Measurements from ENCODE around the gene ABTB2.

Gene ABTB2

DNA sequence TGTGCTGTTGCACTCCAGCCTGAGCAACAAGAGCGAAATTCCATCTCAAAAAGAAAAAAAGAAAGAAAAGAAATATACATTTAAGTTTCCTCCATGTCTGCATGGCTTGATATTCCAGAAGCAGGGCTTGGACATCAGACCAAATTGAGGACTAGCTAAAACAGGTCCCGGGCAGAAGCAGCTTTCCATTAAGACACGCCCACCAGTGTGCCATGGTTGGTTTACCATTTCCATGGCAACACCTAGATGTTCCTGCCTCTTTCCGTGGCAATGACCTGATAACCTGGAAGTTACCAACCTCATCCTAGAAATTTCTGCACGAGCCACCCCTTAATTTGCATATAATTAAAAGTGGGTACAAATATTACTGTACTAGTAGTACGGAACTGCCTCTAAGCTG, 141.1 kb downstream of the ABTB2 start:
- Mint-ChIP-seq H3K27ac (no peak overlapping the region), H3K36me3 (ENCODE audit: low read depth) (no peaks in the 10 kb centered on the region), H3K4me3 (no peak overlapping the region), H3K9me3 (no peaks in the 10 kb centered on the region), H3K27me3 (no peaks in the 10 kb centered on the region), H3K4me1 (ENCODE audit: low read depth) (peaks cover 29% of the 10 kb centered on the region)
- no peak for DNase-seq

- H3K9me3 Mint-ChIP-seq = no peaks in the 10 kb centered on the region
- no peak for DNase-seq
- H3K4me3 Mint-ChIP-seq = no peak overlapping the region
- H3K4me1 Mint-ChIP-seq (ENCODE audit: low read depth) = peaks cover 29% of the 10 kb centered on the region
- H3K36me3 Mint-ChIP-seq (ENCODE audit: low read depth) = no peaks in the 10 kb centered on the region
- H3K27ac Mint-ChIP-seq = no peak overlapping the region
- H3K27me3 Mint-ChIP-seq = no peaks in the 10 kb centered on the region
Measured at GRCh38 chr11:34215806-34216453, 141.9 kb downstream of the ABTB2 start.

GRCh38 chr11:34214961-34215805, 142.6 kb downstream of the ABTB2 start:
- Mint-ChIP-seq H3K4me3 (peak overlapping the region; percentile 37), H3K9me3 (no peaks in the 10 kb centered on the region), H3K27ac (peak overlapping the region; percentile 90), H3K4me1 (ENCODE audit: low read depth) (peaks cover 29% of the 10 kb centered on the region), H3K27me3 (peaks cover 4% of the 10 kb centered on the region), H3K36me3 (ENCODE audit: low read depth) (no peaks in the 10 kb centered on the region)
- DNase-seq = peak; percentile 78

DNA sequence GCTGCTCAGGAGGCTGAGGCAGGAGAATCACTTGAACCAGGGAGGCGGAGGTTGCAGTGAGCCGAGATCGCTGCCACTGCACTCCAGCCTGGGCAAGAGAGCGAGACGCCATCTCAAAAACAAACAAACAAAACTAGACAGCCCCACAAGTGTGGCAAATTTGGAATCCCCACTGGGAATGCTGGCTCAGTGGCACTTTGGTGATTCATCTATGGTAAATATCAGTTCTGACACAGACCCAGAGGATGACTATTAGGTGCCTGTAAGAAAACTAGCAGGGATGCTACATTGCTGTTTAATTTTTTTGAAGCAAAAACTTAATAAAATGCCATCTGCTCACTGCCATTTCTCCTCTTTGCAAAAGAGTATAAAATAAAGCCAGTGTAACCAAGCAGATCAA, 144.4 kb downstream of the ABTB2 start:
- Mint-ChIP-seq H3K4me3 (no peak overlapping the region), H3K36me3 (ENCODE audit: low read depth) (no peaks in the 10 kb centered on the region)

DNA sequence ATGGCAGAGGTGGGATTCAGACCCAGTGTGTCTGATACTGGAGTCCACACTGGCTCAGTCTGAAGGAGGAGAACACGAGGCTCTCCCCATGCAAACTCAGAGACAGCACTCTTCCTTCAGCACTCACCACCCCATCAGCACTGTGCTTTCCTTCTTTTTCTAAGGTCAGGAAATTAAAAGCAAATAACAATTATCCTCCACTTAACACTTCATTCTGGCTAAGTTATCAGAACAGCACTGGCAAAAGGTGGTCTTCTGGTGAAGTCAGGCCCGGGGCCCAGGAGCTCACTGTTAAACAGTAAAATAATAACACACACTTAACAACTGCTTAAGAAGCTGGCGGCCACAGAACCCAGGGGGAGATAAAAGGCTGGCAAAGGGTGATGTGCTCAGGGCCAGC, 145.2 kb downstream of the ABTB2 start:
- DNase-seq = no peak
- Mint-ChIP-seq H3K4me3 (no peak overlapping the region), H3K4me1 (ENCODE audit: low read depth) (peaks cover 38% of the 10 kb centered on the region), H3K36me3 (ENCODE audit: low read depth) (no peaks in the 10 kb centered on the region), H3K9me3 (no peaks in the 10 kb centered on the region), H3K27ac (no peak overlapping the region), H3K27me3 (peaks cover 4% of the 10 kb centered on the region)

More for the DNA sequence above, 144.4 kb downstream of the ABTB2 start:
- no peak for DNase-seq
- H3K9me3 Mint-ChIP-seq = no peaks in the 10 kb centered on the region
- H3K27ac Mint-ChIP-seq = no peak overlapping the region
- H3K4me1 Mint-ChIP-seq (ENCODE audit: low read depth) = peaks cover 35% of the 10 kb centered on the region
- peaks cover 4% of the 10 kb centered on the region for H3K27me3 Mint-ChIP-seq

DNA sequence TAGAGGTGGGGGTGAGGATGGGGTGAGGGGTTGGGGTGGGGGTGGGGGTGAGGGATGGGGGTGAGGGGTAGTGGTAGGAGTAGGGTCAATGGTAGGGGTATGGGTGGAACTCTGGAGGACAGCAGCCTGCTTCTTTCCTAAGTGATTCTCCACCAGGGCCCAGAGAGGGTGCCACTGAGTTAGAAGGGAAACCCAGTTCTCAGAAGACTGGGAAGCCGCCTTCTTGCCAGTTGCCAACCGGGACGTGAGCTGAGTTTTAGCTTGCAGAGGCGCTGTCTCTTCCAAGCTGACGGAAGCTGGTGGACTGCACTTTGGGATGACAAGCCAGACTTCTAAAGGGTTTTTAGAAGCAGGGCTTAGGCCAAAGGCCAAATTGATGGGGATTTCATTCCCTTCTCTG, 148.0 kb downstream of the ABTB2 start:
- H3K4me1 Mint-ChIP-seq (ENCODE audit: low read depth) = peaks cover 26% of the 10 kb centered on the region
- H3K4me3 Mint-ChIP-seq = no peak overlapping the region

GRCh38 chr11:34208266-34209135, 149.3 kb downstream of the ABTB2 start:
- no peak for DNase-seq
- H3K27me3 Mint-ChIP-seq = peaks cover 4% of the 10 kb centered on the region
- H3K36me3 Mint-ChIP-seq (ENCODE audit: low read depth) = no peaks in the 10 kb centered on the region
- H3K4me3 Mint-ChIP-seq = no peak overlapping the region
- no peaks in the 10 kb centered on the region for H3K9me3 Mint-ChIP-seq
- H3K4me1 Mint-ChIP-seq (ENCODE audit: low read depth) = peaks cover 18% of the 10 kb centered on the region
- H3K27ac Mint-ChIP-seq = no peak overlapping the region

More for the DNA sequence above, 148.0 kb downstream of the ABTB2 start:
- no peak for DNase-seq
- no peaks in the 10 kb centered on the region for H3K36me3 Mint-ChIP-seq (ENCODE audit: low read depth)
- H3K27ac Mint-ChIP-seq = no peak overlapping the region
- no peaks in the 10 kb centered on the region for H3K9me3 Mint-ChIP-seq
- peaks cover 4% of the 10 kb centered on the region for H3K27me3 Mint-ChIP-seq

DNA sequence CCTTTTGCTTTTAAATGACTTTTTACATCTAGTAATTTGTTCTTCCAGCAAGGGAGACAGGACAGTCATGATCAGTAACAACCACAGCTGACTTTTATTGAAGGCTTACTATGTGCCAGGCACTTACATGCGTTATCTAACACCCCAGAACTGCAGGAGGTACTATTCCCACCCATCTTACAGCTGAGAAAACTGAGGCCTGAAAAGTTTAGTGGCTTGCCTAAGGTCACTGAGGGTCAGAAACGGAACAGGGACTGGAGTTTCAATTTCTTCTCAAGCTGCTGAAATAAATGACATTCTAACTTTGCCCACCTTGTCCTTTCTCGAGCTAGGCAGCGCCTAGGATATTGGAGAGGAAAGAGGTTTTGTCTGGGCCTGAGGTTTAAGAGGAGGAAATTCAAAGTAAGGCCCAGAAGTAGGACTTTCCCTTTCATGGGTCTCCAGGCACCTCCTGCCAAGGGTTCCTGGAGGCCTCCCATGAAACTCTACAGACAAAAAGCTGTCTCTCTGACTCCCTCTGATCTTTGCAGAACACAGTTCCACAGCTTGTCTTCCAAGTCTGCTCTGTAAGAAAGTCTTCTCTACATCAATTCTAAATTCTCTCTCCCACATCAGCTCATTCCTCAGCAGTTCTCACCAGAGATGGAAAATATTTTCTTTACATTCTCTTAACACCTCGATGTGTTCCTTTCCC, 150.2 kb downstream of the ABTB2 start:
- H3K27me3 Mint-ChIP-seq = peaks cover 4% of the 10 kb centered on the region
- H3K4me3 Mint-ChIP-seq = no peak overlapping the region
- H3K27ac Mint-ChIP-seq = no peak overlapping the region
- H3K4me1 Mint-ChIP-seq (ENCODE audit: low read depth) = peaks cover 19% of the 10 kb centered on the region
- H3K9me3 Mint-ChIP-seq = no peaks in the 10 kb centered on the region
- no peaks in the 10 kb centered on the region for H3K36me3 Mint-ChIP-seq (ENCODE audit: low read depth)
- DNase-seq = no peak

GRCh38 chr11:34206407-34207300, 151.2 kb downstream of the ABTB2 start:
- peaks cover 4% of the 10 kb centered on the region for H3K27me3 Mint-ChIP-seq
- DNase-seq = no peak
- no peaks in the 10 kb centered on the region for H3K36me3 Mint-ChIP-seq (ENCODE audit: low read depth)
- no peak overlapping the region for H3K4me3 Mint-ChIP-seq
- no peak overlapping the region for H3K27ac Mint-ChIP-seq
- no peaks in the 10 kb centered on the region for H3K9me3 Mint-ChIP-seq
- peaks cover 18% of the 10 kb centered on the region for H3K4me1 Mint-ChIP-seq (ENCODE audit: low read depth)

- no peaks in the 10 kb centered on the region for H3K9me3 Mint-ChIP-seq
- H3K4me1 Mint-ChIP-seq (ENCODE audit: low read depth) = peaks cover 21% of the 10 kb centered on the region
- no peaks in the 10 kb centered on the region for H3K36me3 Mint-ChIP-seq (ENCODE audit: low read depth)
- DNase-seq = no peak
- peaks cover 3% of the 10 kb centered on the region for H3K27me3 Mint-ChIP-seq
- H3K27ac Mint-ChIP-seq = no peak overlapping the region
- H3K4me3 Mint-ChIP-seq = no peak overlapping the region
Measured at GRCh38 chr11:34205326-34206035, 152.3 kb downstream of the ABTB2 start.

DNA sequence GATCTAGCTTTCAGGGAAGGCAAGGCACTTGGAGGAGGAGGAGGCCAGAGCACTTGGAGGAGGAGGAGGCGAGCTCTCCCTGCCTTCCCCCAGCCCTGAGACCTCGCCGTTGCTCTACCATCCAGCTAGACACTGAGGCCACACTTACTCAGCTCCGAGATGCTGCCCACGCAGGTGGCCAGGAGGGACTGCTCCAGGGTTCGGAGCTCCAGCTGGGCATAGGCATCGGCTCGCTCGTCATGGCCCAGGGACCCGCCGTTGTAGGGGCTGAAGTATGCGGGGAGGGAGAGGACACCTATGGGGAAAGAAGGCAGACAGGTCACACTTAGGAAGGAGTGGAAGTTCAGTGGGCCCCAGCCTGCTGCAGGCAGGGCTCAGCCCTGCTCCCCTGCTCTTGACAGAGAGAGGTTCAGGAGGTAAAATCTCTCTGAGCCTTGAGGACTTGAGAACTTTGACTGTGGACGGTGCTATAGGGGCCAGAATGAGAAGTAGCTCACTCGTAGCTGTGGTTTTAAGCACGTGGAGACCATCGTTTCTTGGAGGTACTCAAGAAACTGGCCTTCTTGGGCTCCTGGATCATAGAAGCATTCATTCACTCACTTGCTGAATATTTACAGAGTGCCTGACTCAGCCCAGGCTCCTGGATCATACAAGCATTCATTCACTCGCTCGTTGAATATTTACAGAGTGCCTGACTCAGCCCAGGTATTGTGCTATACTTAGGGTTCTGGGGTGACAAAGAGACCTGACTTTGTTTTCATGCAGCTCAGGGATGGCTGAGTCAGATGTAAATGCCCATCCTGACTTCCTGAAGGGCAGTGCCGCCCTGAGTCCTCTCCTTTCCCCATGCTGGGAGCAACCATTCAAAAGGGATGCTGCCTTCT, 153.2 kb downstream of the ABTB2 start:
- no peak for DNase-seq
- H3K27me3 Mint-ChIP-seq = no peaks in the 10 kb centered on the region
- H3K4me3 Mint-ChIP-seq = no peak overlapping the region
- H3K36me3 Mint-ChIP-seq (ENCODE audit: low read depth) = no peaks in the 10 kb centered on the region
- H3K27ac Mint-ChIP-seq = no peak overlapping the region
- H3K4me1 Mint-ChIP-seq (ENCODE audit: low read depth) = peaks cover 21% of the 10 kb centered on the region
- H3K9me3 Mint-ChIP-seq = no peaks in the 10 kb centered on the region

DNA sequence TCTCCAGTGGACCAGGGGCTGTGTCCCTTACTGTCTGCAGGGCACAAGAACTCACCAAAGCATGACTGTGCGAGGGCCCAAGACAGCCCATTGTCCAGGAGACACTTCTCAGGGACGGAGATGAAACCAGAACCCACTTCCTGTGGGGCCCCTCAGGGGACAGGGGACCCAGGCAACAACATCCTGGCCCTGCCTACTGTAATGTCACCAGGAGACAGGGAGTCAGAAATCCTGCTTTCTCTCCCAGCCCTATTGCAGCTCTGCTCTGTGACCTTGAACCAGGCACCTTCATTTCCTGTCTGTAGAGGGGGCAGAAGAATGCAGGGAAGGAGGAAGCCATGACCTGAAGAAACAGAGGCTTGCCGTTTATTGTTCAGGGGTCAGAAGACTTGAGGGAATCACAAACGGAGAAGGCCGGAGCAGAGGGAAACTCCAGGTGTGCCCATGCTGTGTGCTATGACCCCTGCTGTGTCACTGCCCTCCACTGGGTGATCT, 154.4 kb downstream of the ABTB2 start:
- Mint-ChIP-seq H3K4me1 (ENCODE audit: low read depth) (peaks cover 23% of the 10 kb centered on the region), H3K4me3 (no peak overlapping the region), H3K27ac (no peak overlapping the region), H3K36me3 (ENCODE audit: low read depth) (no peaks in the 10 kb centered on the region), H3K9me3 (no peaks in the 10 kb centered on the region), H3K27me3 (no peaks in the 10 kb centered on the region)
- no peak for DNase-seq
